H1 (cell line): ENCODE measurements around the gene ATMIN. TPM values are rescaled to one million over a fixed set of nuclear protein-coding genes. Genes with fewer than 3 reads are reported as not detected.

Experiments
- CBX5 ChIP-seq: fragments of 300-800, 300-1000 bp; sonication (generic); IDR thresholded peaks from 2 replicates; pipeline ENCODE4 v1.7.1; 2016; ENCODE audit warnings: antibody characterized with exemption, low read length, low read depth
- CTBP2 ChIP-seq: IDR thresholded peaks from 2 replicates; pipeline ENCODE4 v1.7.0; 2011; ENCODE audit warnings: borderline replicate concordance, mild to moderate bottlenecking, moderate library complexity, mixed read lengths, low read length; ENCODE audit not compliant: insufficient read depth, insufficient read length
- HDAC6 ChIP-seq: IDR thresholded peaks from one replicate; pipeline ENCODE4 v1.7.1; 2012; ENCODE audit warnings: low read depth, mild to moderate bottlenecking, inconsistent platforms, low read length, moderate library complexity
- MAX ChIP-seq: IDR thresholded peaks from 2 replicates; pipeline ENCODE4 v1.6.1; 2012; ENCODE audit warnings: inconsistent platforms
- PHF8 ChIP-seq: fragments of 200-600 bp; sonication (generic); conservative IDR thresholded peaks from 2 replicates; pipeline ENCODE4 v1.7.1; 2012; ENCODE audit warnings: low read depth, mild to moderate bottlenecking, inconsistent platforms, low read length, moderate library complexity
- polyA plus RNA-seq, 7 experiments: library from polyadenylated mRNA; depleted of rRNA in 3 of 7; stranded (reverse) in 5 of 7; unstranded in 2 of 7; fragments of >200 nt in 5 of 7; fragments of 200-250 nt in 2 of 7; gene quantifications; 1 replicate in 5 of 7; 2 replicates in 1 of 7; 4 replicates in 1 of 7; pipeline versions ENCODE4 v1.2.1 to v1.2.3, GENCODE V29; 2011 to 2013; ENCODE audit warnings: missing spikeins in 2 of 7, mixed read lengths in 2 of 7
- total RNA-seq: library from RNA; stranded (reverse); fragmentation: NEBNext Ultra II Directional; extraction: Animal tissue kit (Norgen Biotek cat#: 25700); gene quantifications from 2 replicates; pipeline ENCODE4 v1.2.1, GENCODE V29; 2021

The ATMIN gene
- total and polyA plus RNA-seq, 2 of the 8 experiments (the other 6 are each of a cell fraction or from before 2014, with no cell fraction given), result 34.8 to 59.8 TPM

- TF ChIP-seq CBX5, result no peak
- no peak for TF ChIP-seq CTBP2
- TF ChIP-seq MAX, result no peak
- no peak for TF ChIP-seq HDAC6
- TF ChIP-seq PHF8, result no peak
These were observed 31.0 kb downstream of the ATMIN start (continued) for GRCh38 chr16:81066681-81067080.
